Caco-2 (cell line): ENCODE data around the gene RBP4. TPM values are rescaled to one million over a fixed set of nuclear protein-coding genes. Genes with fewer than 3 reads are reported as not detected.

Source experiments
- BruUV-seq: library from RNA; stranded (reverse); fragments of 400-500 nt; replicated peaks from 2 replicates; lab custom pipeline; 2021; lab: Mats Ljungman, UMichigan
- CTCF ChIA-PET: fragments of 300-600 bp; sonication (Branson Sonifier 250); formaldehyde crosslinking; loops from one replicate; lab custom pipeline; 2022; ENCODE audit warnings: antibody characterized with exemption; lab: Charles Lee
- POLR2A ChIA-PET: fragments of 300-600 bp; sonication (Branson Sonifier 250); formaldehyde crosslinking; loops from one replicate; lab custom pipeline; 2022; ENCODE audit warnings: antibody characterized with exemption; lab: Charles Lee
- DNase-seq, 2 experiments: peaks; one replicate each; pipeline versions ENCODE4 v3.0.0 to v3.0.0-alpha.2; 2020 to 2022
- H3K27me3 ChIP-seq: replicated peaks from 2 replicates; pipeline ENCODE4 v1.6.0; 2011; ENCODE audit warnings: low read length; ENCODE audit not compliant: control insufficient read depth, insufficient read depth
- H3K36me3 ChIP-seq: 2 replicates; pipeline ENCODE4 v1.5.1; 2011; ENCODE audit warnings: low read length; ENCODE audit not compliant: control insufficient read depth, insufficient read depth
- H3K4me1 ChIP-seq: fragments of 250-450 bp; sonication (Bioruptor Pico); 2 replicates; pipeline ENCODE4 v1.5.1; 2020; ENCODE audit warnings: mild to moderate bottlenecking
- H3K4me3 ChIP-seq: 2 replicates; pipeline ENCODE4 v1.5.1; 2011; ENCODE audit warnings: low read depth, mild to moderate bottlenecking, control low read depth, low read length
- H3K9me3 ChIP-seq: fragments of 250-450 bp; sonication (Bioruptor Pico); 2 replicates; pipeline ENCODE4 v1.5.1; 2020; ENCODE audit warnings: mild to moderate bottlenecking, moderate library complexity
- H3K27ac Mint-ChIP-seq: one replicate; pipeline ENCODE4 v1.8.0; 2022; ENCODE audit warnings: mixed read lengths; ENCODE audit not compliant: unreplicated experiment
- H3K27me3 Mint-ChIP-seq: one replicate; pipeline ENCODE4 v1.8.0; 2022; ENCODE audit warnings: mixed read lengths; ENCODE audit not compliant: insufficient read depth, unreplicated experiment
- H3K36me3 Mint-ChIP-seq: one replicate; pipeline ENCODE4 v1.8.0; 2022; ENCODE audit warnings: mild to moderate bottlenecking, mixed read lengths; ENCODE audit not compliant: insufficient read depth, unreplicated experiment
- H3K4me1 Mint-ChIP-seq: one replicate; pipeline ENCODE4 v1.8.0; 2022; ENCODE audit warnings: low read depth, mixed read lengths; ENCODE audit not compliant: unreplicated experiment
- H3K4me3 Mint-ChIP-seq: one replicate; pipeline ENCODE4 v1.8.0; 2022; ENCODE audit warnings: mild to moderate bottlenecking, moderate library complexity, mixed read lengths; ENCODE audit not compliant: unreplicated experiment
- H3K9me3 Mint-ChIP-seq: one replicate; pipeline ENCODE4 v1.8.0; 2022; ENCODE audit warnings: mixed read lengths; ENCODE audit not compliant: unreplicated experiment
- CTCF ChIP-seq, 2 experiments: fragments of 200-600 bp in 1 of 2; IDR thresholded peaks; 1 replicate in 1 of 2; 2 replicates in 1 of 2; pipeline versions ENCODE4 v1.5.1 to v1.8.0; 2011 to 2022; ENCODE audit warnings: antibody characterized with exemption in 1 of 2, control low read depth in 1 of 2, inconsistent platforms in 1 of 2, low read depth in 1 of 2, low read length in 1 of 2, mild to moderate bottlenecking in 1 of 2, moderate library complexity in 1 of 2; ENCODE audit not compliant: insufficient read depth in 1 of 2, severe bottlenecking in 1 of 2, unreplicated experiment in 1 of 2
- intact Hi-C: fragments of 100-400 bp; cut with micrococcal nuclease; formaldehyde crosslinking; loops from one replicate; pipeline ENCODE4 v1.10.0; 2022; ENCODE audit not compliant: unreplicated experiment
- total RNA-seq: library from RNA; stranded (reverse); gene quantifications from 2 replicates; pipeline ENCODE4 v1.2.3, GENCODE V29; 2022

Gene RBP4
- total RNA-seq, 1 experiment from 2014 or later, result 255 TPM

GRCh38 chr10:93620925-93621324, 19.9 kb upstream of the RBP4 start:
- Histone ChIP-seq H3K36me3 (no peaks in the 10 kb centered on the region), H3K4me3 (no peak overlapping the region), H3K27me3 (no peaks in the 10 kb centered on the region), H3K4me1 (no peaks in the 10 kb centered on the region), H3K9me3 (no peaks in the 10 kb centered on the region)
- ChIA-PET CTCF (no interaction called here), POLR2A (no interaction called here)
- Mint-ChIP-seq H3K36me3 (no peaks in the 10 kb centered on the region), H3K9me3 (no peaks in the 10 kb centered on the region), H3K27me3 (no peaks in the 10 kb centered on the region), H3K4me3 (no peak overlapping the region), H3K4me1 (no peaks in the 10 kb centered on the region), H3K27ac (no peak overlapping the region)
- BruUV-seq, result no TSS peak
- DNase-seq, result no peak
- intact Hi-C loops, result no loop called here
- no peak for TF ChIP-seq CTCF (IDR thresholded peaks at IDR 0.05; ENCODE audit: insufficient read depth in 1 of 2, low read depth in 1 of 2, low read length in 1 of 2, severe bottlenecking in 1 of 2, unreplicated experiment in 1 of 2)

- H3K27me3 ChIP-seq, result no peaks in the 10 kb centered on the region
- intact Hi-C loops, result no loop called here
- no peak overlapping the region for H3K4me3 ChIP-seq
- BruUV-seq, result no TSS peak
- DNase-seq, result no peak
- Mint-ChIP-seq H3K4me1 (no peaks in the 10 kb centered on the region), H3K36me3 (no peaks in the 10 kb centered on the region), H3K4me3 (no peak overlapping the region), H3K27ac (no peak overlapping the region), H3K27me3 (no peaks in the 10 kb centered on the region), H3K9me3 (no peaks in the 10 kb centered on the region)
- H3K36me3 ChIP-seq, result no peaks in the 10 kb centered on the region
- no peak for TF ChIP-seq CTCF (IDR thresholded peaks at IDR 0.05; ENCODE audit: insufficient read depth in 1 of 2, low read depth in 1 of 2, low read length in 1 of 2, severe bottlenecking in 1 of 2, unreplicated experiment in 1 of 2)
- POLR2A ChIA-PET, result no interaction called here
- no peaks in the 10 kb centered on the region for H3K9me3 ChIP-seq
- H3K4me1 ChIP-seq, result no peaks in the 10 kb centered on the region
- CTCF ChIA-PET, result interaction anchor here (1.0 kb wide), 1 partner anchor 61 kb away, joined by 4 read pairs; no protein-coding TSS in a partner anchor
Observed at GRCh38 chr10:93615576-93616235, 14.7 kb upstream of the RBP4 start.

- POLR2A ChIA-PET, result interaction anchor here (0.6 kb wide), 1 partner anchor 88 kb away, joined by 9 read pairs; no protein-coding TSS in a partner anchor
- no peaks in the 10 kb centered on the region for H3K36me3 Mint-ChIP-seq
- no peaks in the 10 kb centered on the region for H3K27me3 ChIP-seq
- no TSS peak for BruUV-seq
- no peak overlapping the region for H3K27ac Mint-ChIP-seq
- intact Hi-C loops, result no loop called here
- CTCF ChIA-PET, result no interaction called here
- H3K4me1 Mint-ChIP-seq, result no peaks in the 10 kb centered on the region
- no peaks in the 10 kb centered on the region for H3K27me3 Mint-ChIP-seq
- no peaks in the 10 kb centered on the region for H3K4me1 ChIP-seq
- no peak for TF ChIP-seq CTCF (IDR thresholded peaks at IDR 0.05; ENCODE audit: insufficient read depth in 1 of 2, low read depth in 1 of 2, low read length in 1 of 2, severe bottlenecking in 1 of 2, unreplicated experiment in 1 of 2)
- no peaks in the 10 kb centered on the region for H3K9me3 Mint-ChIP-seq
- no peak overlapping the region for H3K4me3 Mint-ChIP-seq
- no peaks in the 10 kb centered on the region for H3K9me3 ChIP-seq
- H3K36me3 ChIP-seq, result no peaks in the 10 kb centered on the region
- peak in 1 of 2 experiments; percentile 11 for DNase-seq
- H3K4me3 ChIP-seq, result no peak overlapping the region
Observed at GRCh38 chr10:93614101-93614825, 13.2 kb upstream of the RBP4 start.
